DMS53 treated with DMSO at 0.1 percent for 48 hours (cell line): Measurements from ENCODE around the gene TCAP.

Experiments
- DNase-seq: peaks from one replicate; lab custom pipeline; 2025; ENCODE audit not compliant: unreplicated experiment; lab: John Stamatoyannopoulos, UW

The TCAP gene

DNA sequence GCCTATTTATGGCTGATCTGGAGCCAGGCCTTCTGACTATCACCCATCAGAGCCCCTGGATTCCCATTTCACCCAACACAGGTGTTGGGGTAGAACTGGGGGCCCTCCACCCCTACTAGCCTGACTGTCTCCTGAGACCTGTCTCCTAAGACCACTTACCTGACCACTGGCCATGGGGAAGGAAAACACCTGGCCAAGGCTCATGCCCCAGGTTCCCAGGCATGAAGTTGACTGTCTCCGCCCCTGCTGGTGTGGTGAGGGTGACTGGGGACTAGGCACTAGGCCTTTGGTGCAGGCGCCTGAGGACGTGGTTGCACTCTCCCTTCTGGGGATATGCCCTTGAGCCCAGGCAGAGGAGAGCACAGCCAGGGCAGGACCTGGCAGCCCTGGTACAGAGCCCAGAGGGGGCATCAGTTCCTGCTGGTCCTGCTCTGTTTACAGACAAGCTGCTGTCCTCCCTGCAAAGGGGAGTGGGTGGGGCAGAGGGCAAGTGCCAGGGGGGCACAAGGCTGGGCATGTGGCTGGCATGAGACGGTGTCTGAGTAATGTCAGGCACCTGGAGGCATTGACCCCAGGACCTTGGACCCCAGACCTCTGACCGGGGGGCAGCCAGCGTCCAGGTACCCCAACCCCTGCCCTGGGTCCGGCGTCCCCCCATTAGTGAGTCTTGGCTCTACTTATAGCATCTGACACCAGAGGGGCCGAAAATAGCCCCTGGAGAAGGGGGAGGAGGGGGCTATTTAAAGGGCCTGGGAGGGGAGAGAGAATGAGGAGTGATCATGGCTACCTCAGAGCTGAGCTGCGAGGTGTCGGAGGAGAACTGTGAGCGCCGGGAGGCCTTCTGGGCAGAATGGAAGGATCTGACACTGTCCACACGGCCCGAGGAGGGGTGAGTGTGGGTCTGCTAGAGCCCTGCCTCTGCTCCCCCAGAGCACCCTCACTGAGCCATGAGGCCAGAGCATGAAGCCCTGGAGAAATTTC lies at the start of gene TCAP:
TSS of gene TCAP (plus strand) at position 769 of the 981 bp plus-strand sequence. CDS start at position 780, 11 bp downstream.
- DNase-seq: no peak

DNA sequence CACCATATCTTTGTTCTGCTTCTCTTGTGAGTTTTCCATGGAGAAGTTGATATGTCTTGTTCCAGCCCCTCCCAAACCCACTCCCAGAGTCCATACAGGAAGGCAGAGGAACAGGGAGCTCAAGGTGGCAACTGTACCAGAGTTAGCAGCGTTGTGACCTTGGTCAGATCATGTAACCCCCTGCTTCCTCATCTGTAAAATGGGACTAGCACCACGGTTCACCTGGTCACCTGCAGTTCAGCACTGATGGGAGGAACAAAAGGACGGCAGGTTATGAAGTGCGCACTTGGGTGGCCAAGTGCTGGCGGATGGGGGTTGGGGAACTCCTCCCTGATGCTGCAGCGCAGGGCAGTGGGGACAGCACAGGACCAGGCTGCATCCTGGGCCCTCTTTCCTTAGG lies 49.7 kb upstream of the TCAP start:
- no peak for DNase-seq

DNA sequence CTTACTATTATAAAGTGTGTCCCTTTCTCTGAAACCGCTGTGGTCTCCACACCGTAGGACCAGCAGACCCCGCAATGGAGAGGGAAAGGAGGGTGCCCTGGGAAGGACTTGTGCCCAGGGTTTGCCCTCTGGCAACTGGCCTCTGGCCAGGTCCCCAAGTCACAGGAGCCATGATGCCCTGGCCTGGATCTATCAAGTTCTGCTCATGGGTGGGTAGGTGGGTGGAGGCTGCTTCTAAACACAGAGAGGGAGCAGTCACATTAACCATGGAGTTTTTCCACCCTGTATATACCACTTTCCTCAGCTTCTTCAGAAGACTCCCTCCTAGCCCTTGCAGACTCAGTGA lies 48.1 kb upstream of the TCAP start:
- DNase-seq: no peak

DNA sequence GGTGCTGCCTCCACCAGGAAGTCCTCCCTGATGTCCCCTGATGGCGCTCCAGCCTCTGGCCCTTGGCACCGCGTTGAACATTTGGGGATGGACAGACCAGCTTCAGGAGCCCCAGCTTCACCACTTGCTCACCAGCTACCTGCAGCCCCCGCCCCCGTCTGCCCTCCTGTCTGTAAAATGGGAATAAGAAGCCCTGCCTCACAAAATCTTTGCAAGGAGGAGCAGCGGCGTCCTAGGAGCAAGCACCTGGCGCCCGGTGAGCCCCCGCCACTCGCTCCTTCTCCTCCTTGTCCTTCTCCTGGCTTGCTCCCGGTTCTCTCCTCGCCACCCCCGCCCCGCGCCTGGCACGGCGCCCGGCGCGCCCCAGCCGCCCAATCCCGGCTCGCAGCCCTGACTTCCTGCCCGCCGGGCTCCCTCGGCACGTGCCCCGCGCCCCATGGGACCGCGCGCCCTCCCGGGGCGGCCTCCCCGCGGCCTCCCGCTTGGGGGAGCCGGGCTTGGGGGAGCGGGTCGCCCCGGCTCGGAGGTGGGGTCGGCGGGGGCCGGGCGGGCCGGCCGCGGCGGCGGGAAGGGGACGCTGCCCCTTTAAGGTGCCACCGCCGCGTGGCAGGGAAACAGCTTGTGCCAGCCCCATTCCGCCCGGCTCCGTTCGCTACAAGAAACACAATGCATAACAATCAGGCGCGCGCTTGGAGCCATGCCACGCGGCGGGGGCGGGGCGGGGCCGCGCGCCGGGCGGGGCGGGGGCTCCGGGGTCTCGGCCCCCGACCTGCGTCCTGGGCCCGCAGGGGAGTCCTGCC lies 47.5 kb upstream of the TCAP start:
- peak; percentile 33 for DNase-seq

GRCh38 chr17:39618246-39618913 lies 46.8 kb upstream of the TCAP start:
- DNase-seq: no peak

GRCh38 chr17:39618956-39619785 lies 46.0 kb upstream of the TCAP start:
- DNase-seq: no peak

- no peak for DNase-seq
Observed at GRCh38 chr17:39619786-39620101, 45.4 kb upstream of the TCAP start.

GRCh38 chr17:39621523-39622379 lies 43.4 kb upstream of the TCAP start:
- DNase-seq: peak; percentile 52

DNA sequence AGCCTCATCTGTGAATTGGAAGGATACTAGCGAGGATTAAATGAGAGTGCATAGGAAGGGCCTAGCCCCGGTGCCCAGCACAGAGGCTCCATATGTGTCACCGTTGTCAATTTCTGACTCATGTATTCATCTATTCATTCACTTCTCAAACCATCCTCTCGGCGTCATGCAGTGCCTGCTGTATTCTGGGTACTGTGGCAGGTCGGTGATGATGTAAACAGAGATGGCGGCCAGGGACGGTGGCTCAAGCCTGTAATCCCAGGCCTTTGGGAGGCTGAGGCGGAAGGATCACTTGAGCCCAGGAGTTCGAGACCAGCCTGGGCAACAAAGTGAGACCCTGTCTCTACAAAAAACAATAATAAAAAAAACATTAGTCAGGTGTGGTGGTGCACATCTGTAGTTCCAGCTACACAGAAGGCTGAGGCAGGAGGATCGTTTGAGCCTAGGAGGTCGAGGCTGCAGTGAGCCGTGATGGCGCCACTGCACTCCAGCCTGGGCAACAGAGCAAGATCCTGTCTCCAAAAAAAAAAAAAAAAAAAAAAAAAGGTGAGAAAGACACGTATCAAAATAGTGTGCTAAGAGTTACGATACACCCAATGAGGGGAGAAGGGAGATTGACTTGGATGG lies 42.7 kb upstream of the TCAP start:
- no peak for DNase-seq

- DNase-seq: peak; percentile 27
Observed at GRCh38 chr17:39623356-39623950, 41.7 kb upstream of the TCAP start.

DNA sequence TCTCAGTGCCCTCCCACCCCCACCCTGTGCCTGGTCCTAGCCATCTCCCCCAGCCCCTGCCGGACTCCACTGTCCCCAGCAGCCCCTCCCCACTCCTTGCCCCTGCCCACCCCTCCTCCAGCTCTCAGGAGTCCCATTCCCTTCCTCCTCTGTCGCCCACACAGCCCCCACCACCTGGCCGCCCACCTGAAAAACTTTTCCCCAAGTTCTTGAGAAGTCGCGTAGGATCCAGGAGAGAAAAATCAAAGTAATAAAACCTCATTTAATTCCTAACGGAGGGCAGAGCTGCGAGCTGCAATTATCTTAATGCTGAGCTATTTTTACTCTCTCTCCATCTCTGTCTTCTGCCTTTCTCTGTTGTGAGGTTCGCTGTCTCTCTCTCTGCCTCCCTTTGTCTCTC lies 40.8 kb upstream of the TCAP start:
- DNase-seq: no peak

- no peak for DNase-seq
Observed at GRCh38 chr17:39625198-39625785, 39.9 kb upstream of the TCAP start.

DNA sequence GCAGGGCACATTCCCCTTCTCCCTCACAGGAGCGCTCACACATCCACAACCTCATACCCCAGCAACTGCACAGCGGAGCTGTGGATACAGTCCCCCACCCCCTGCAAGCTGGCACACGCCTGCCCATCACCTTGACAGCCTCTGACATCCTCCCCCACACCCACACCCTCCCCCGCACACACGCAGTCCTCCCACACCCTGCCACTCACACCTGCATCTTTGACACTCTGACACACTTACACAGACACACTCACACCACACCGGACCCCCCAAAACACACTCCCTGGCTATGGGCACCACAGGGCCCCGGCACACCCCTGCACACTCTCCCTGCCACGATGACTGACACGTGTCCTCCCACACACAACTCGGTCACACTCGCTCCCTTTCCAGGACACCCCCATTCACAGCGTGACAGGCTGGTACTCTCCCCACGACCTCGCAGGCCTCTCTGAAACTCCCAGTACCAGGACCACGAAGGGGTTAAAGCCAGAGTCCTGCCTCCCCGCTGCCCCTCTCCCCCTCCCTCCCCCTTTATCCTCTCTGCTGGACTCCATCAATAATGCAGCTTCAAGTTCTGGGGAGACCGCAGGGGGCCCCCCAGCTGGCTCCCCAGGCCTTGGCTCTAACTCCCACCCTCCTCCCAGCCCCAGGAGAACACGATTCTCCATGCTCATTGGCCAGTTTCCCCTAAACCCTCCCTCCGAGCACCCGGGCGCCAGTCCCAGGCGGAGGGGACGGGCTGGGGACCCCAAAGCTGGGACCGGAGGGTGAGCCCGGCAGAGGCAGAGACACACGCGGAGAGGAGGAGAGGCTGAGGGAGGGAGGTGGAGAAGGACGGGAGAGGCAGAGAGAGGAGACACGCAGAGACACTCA lies 38.7 kb upstream of the TCAP start, which contains the start of gene PPP1R1B:
TSS of gene PPP1R1B (plus strand) at position 782 of the 876 bp plus-strand sequence. CDS start 441 bp downstream, outside the sequence.
- no peak for DNase-seq

DNA sequence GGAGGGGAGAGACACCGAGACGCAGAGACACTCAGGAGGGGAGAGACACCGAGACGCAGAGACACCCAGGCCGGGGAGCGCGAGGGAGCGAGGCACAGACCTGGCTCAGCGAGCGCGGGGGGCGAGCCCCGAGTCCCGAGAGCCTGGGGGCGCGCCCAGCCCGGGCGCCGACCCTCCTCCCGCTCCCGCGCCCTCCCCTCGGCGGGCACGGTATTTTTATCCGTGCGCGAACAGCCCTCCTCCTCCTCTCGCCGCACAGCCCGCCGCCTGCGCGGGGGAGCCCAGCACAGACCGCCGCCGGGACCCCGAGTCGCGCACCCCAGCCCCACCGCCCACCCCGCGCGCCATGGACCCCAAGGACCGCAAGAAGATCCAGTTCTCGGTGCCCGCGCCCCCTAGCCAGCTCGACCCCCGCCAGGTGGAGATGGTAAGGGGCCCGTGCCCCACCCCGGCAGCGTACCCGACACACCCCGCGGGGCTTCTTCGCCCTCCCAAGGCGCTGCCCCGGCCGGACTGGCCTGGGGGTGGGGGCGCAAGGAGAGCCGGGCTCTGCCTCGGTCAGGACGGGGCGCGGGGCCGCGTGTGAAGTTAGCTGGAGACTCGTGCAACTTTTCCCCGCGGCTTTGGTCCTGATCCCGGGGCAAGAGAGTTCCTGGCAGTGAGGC lies 38.0 kb upstream of the TCAP start:
- no peak for DNase-seq

GRCh38 chr17:39627712-39628516 lies 37.2 kb upstream of the TCAP start:
- no peak for DNase-seq
